K562 (cell line): ENCODE data around the gene SNU13. TPM values are rescaled to one million over a fixed set of nuclear protein-coding genes. Genes with fewer than 3 reads are reported as not detected.

ENCODE experiments used
- ATAC-seq: fragments of 200-7000 bp; cut with Tn5 transposase; 3 replicates; pipeline ENCODE4 v1.9.1; 2020; ENCODE audit warnings: moderate library complexity
- BruUV-seq: library from RNA; stranded (reverse); fragments of 400-500 nt; replicated peaks from 2 replicates; lab custom pipeline; 2021; lab: Mats Ljungman, UMichigan
- CTCF ChIA-PET: fragments of 300-600 bp; formaldehyde crosslinking; extraction: SDS; loops from one replicate; lab custom pipeline; 2021; ENCODE audit warnings: low intra/inter-chr PET ratio; lab: Yijun Ruan, JAX
- POLR2A ChIA-PET: fragments of 300-600, 350-650 bp; sonication (Branson Sonifier 250); formaldehyde crosslinking; extraction: SDS; loops from one replicate; lab custom pipeline; 2021; ENCODE audit warnings: antibody characterized with exemption, inconsistent platforms; lab: Yijun Ruan, JAX
- DNase-seq, 4 experiments: peaks; one replicate each; pipeline versions ENCODE4 v3.0.0 to v3.0.0-alpha.2; 2011 to 2018; ENCODE audit warnings: low spot score in 3 of 4, mixed read lengths in 3 of 4; ENCODE audit errors: extremely low read depth in 1 of 4
- FAIRE-seq: peaks from 2 replicates; lab custom pipeline; 2011; peaks lifted over from hg19 to GRCh38; lab: Jason Lieb, UNC
- H2AFZ ChIP-seq: 2 replicates; pipeline ENCODE4 v1.6.0; 2011; ENCODE audit warnings: low read depth, low read length, control low read depth, inconsistent platforms
- H3K27ac ChIP-seq: fragments of 200-600 bp; 3 replicates; pipeline ENCODE4 v1.8.0; 2011; ENCODE audit warnings: low read depth, mild to moderate bottlenecking, control low read depth, inconsistent platforms, low read length, moderate library complexity, mixed read lengths; ENCODE audit errors: extremely low read depth
- H3K27me3 ChIP-seq, 2 experiments: fragments of 300-600 bp in 1 of 2; 2 replicates in 1 of 2; 3 replicates in 1 of 2; pipeline versions ENCODE4 v1.6.0 to v1.8.0; 2011; ENCODE audit warnings: inconsistent platforms in 2 of 2, low read length in 2 of 2, mild to moderate bottlenecking in 1 of 2, mixed read lengths in 1 of 2, moderate library complexity in 1 of 2; ENCODE audit not compliant: control insufficient read depth in 2 of 2, insufficient read depth in 2 of 2
- H3K36me3 ChIP-seq: fragments of 300-600 bp; 3 replicates; pipeline ENCODE4 v1.8.0; 2011; ENCODE audit warnings: mild to moderate bottlenecking, low read length, inconsistent platforms; ENCODE audit not compliant: control insufficient read depth, insufficient read depth
- H3K4me1 ChIP-seq, 2 experiments: fragments of 200-600 bp in 1 of 2; replicated peaks in 1 of 2; 2 replicates in 1 of 2; 3 replicates in 1 of 2; pipeline versions ENCODE4 v1.5.1 to v1.8.0; 2011; ENCODE audit warnings: inconsistent platforms in 2 of 2, low read length in 2 of 2, mild to moderate bottlenecking in 1 of 2, mixed read lengths in 1 of 2, moderate library complexity in 1 of 2; ENCODE audit not compliant: control insufficient read depth in 2 of 2, insufficient read depth in 2 of 2
- H3K4me2 ChIP-seq: 2 replicates; pipeline ENCODE4 v1.6.1; 2011; ENCODE audit warnings: low read length, control low read depth, inconsistent platforms, mixed read lengths; ENCODE audit not compliant: insufficient read depth
- H3K4me3 ChIP-seq: fragments of 200-600 bp; sonication (generic), shearing (Covaris generic); 2 replicates; pipeline ENCODE4 v1.5.1; 2016; ENCODE audit warnings: control low read depth, inconsistent platforms
- H3K79me2 ChIP-seq: fragments of 200-600 bp; 3 replicates; pipeline ENCODE4 v1.8.0; 2011; ENCODE audit warnings: low read length, inconsistent platforms; ENCODE audit not compliant: control insufficient read depth, insufficient read depth
- H3K9ac ChIP-seq, 2 experiments: 2 replicates each; pipeline versions ENCODE4 v1.6.0 to v1.6.1; 2011; ENCODE audit warnings: low read depth in 2 of 2, low read length in 2 of 2, control low read depth in 1 of 2, inconsistent platforms in 1 of 2, mild to moderate bottlenecking in 1 of 2, mixed read lengths in 1 of 2; ENCODE audit not compliant: insufficient read depth in 1 of 2
- H3K9me1 ChIP-seq: one replicate; pipeline ENCODE4 v1.6.0; 2011; ENCODE audit warnings: inconsistent platforms, mild to moderate bottlenecking, low read length, moderate library complexity; ENCODE audit not compliant: control insufficient read depth, insufficient read depth
- H3K9me3 ChIP-seq: replicated peaks from 2 replicates; pipeline ENCODE4 v1.5.1; 2011; ENCODE audit warnings: low read depth, low read length, inconsistent platforms; ENCODE audit not compliant: control insufficient read depth, insufficient read depth
- H4K20me1 ChIP-seq: replicated peaks from 2 replicates; pipeline ENCODE4 v1.6.1; 2011; ENCODE audit warnings: low read length, inconsistent platforms, mixed read lengths; ENCODE audit not compliant: control insufficient read depth, insufficient read depth
- ETS1 ChIP-seq: conservative IDR thresholded peaks from 2 replicates; pipeline ENCODE4 v1.6.1; 2011; ENCODE audit warnings: low read depth, mild to moderate bottlenecking, low read length; ENCODE audit not compliant: control insufficient read depth
- FOXA3 ChIP-seq, 2 experiments: fragments of 450-650 bp in 1 of 2; sonication (generic) in 1 of 2; formaldehyde crosslinking; IDR thresholded peaks in 1 of 2; conservative IDR thresholded peaks in 1 of 2; 2 replicates each; pipeline versions ENCODE4 v1.4.0 to v1.8.0; 2020 to 2022; ENCODE audit warnings: mild to moderate bottlenecking in 2 of 2, missing genetic modification reagents in 1 of 2
- NR2C1 ChIP-seq, 2 experiments: fragments of 450-650 bp; IDR thresholded peaks; 2 replicates each; pipeline ENCODE4 v1.6.1; 2017; ENCODE audit warnings: mild to moderate bottlenecking in 2 of 2, antibody characterized with exemption in 1 of 2, inconsistent platforms in 1 of 2, missing compliant biosample characterization in 1 of 2, missing genetic modification characterization in 1 of 2
- POLR2A ChIP-seq: fragments of 450-650 bp; conservative IDR thresholded peaks from 2 replicates; pipeline ENCODE4 v1.6.1; 2016
- PTTG1 ChIP-seq: fragments of 450-650 bp; IDR thresholded peaks from 2 replicates; pipeline ENCODE4 v1.6.1; 2016; ENCODE audit warnings: low read depth, mild to moderate bottlenecking, missing genetic modification characterization, missing compliant biosample characterization
- ZNF740 ChIP-seq, 3 experiments: fragments of 200-800 bp in 1 of 3; sonication (Bioruptor generic) in 1 of 3; sonication (generic) in 1 of 3; formaldehyde crosslinking in 1 of 3; IDR thresholded peaks; 2 replicates each; pipeline versions ENCODE4 v1.6.1 to v1.8.0; 2016 to 2022; ENCODE audit warnings: mild to moderate bottlenecking in 2 of 3, missing compliant biosample characterization in 2 of 3, missing genetic modification characterization in 2 of 3, missing genetic modification reagents in 1 of 3
- WGBS: fragments of 100-300 bp; shearing (Covaris generic); methylation state at CpG from one replicate; pipeline ENCODE4 v1.1.6; 2016; ENCODE audit warnings: low coverage, mixed read lengths; ENCODE audit not compliant: insufficient coverage; ENCODE audit errors: missing lambda C conversion rate; 5-methylcytosine and 5-hydroxymethylcytosine counted together
- in situ Hi-C: fragments of 300-500 bp; cut with MboI; formaldehyde crosslinking; loops from 4 replicates; pipeline ENCODE4 v1.15.0; 2018; ENCODE audit warnings: inconsistent platforms, mixed read lengths
- intact Hi-C: fragments of 100-400 bp; cut with micrococcal nuclease; formaldehyde crosslinking; loops from 2 replicates; pipeline ENCODE4 v1.14.2; 2022
- polyA plus RNA-seq, 8 experiments: library from polyadenylated mRNA; depleted of rRNA in 4 of 8; stranded (reverse) in 5 of 8; unstranded in 3 of 8; fragments of >200 nt; fragmentation: Nextera tagmentation in 2 of 8; fragmentation: Illumina TruSeq in 1 of 8; extraction: Ambion mirVana in 2 of 8; extraction: Trizol in 1 of 8; gene quantifications; 2 replicates each; pipeline versions ENCODE4 v1.2.1 to v1.2.3, GENCODE V29; 2011 to 2014; ENCODE audit warnings: inconsistent platforms in 1 of 8, missing spikeins in 1 of 8
- total RNA-seq, 7 experiments: library from RNA; depleted of rRNA in 6 of 7; stranded (reverse); fragments of >200 nt in 6 of 7; fragmentation: Illumina TruSeq in 2 of 7; extraction: Trizol in 2 of 7; gene quantifications; 2 replicates each; pipeline versions ENCODE4 v1.2.1 to v1.2.3, GENCODE V29; 2011 to 2021; ENCODE audit warnings: low replicate concordance in 1 of 7

SNU13 gene
- total and polyA plus RNA-seq, 9 of the 15 experiments (the other 6 are each of a cell fraction or from before 2014, with no cell fraction given): 185 to 981 (median 283) TPM

GRCh38 chr22:41664951-41665350, 23.7 kb downstream of the SNU13 start:
- Histone ChIP-seq H4K20me1 (no peaks in the 10 kb centered on the region), H3K79me2 (0 out of 3 replicates have a peak, but pooled peaks cover 3% of the 10 kb centered on the region), H3K36me3 (peaks cover 58% of the 10 kb centered on the region), H2AFZ (no peak overlapping the region), H3K27ac (no peak overlapping the region), H3K4me3 (no peak overlapping the region), H3K4me1 (peaks cover 6 to 14% of the 10 kb centered on the region in 2 experiments; a peak in 3 of 5 replicates), H3K9me1 (no peaks in the 10 kb centered on the region), H3K9me3 (no peaks in the 10 kb centered on the region), H3K27me3 (no peaks in the 10 kb centered on the region), H3K9ac (no peak overlapping the region), H3K4me2 (no peak overlapping the region)
- ChIA-PET CTCF (no interaction called here), POLR2A (interaction anchor here (0.7 kb wide), 1 partner anchor 287 kb away, joined by 3 read pairs; no protein-coding TSS in a partner anchor)
- no peak for DNase-seq
- in situ Hi-C loops (no loop called here), intact Hi-C loops (no loop called here)
- BruUV-seq: no TSS peak
- WGBS: 83% methylated on average over 3 of the region's 3 CpGs
- TF ChIP-seq ZNF740 (CRISPR knock-in tag; IDR thresholded peaks at IDR 0.05): no peak
- TF ChIP-seq ZNF740 (tag; IDR thresholded peaks at IDR 0.05): no peak
- 0 out of 2 replicates have a peak, but pooled peaks have one; percentile 24 for TF ChIP-seq NR2C1 (IDR thresholded peaks at IDR 0.05)
- TF ChIP-seq NR2C1 (tag; IDR thresholded peaks at IDR 0.05): no peak
- no peak for TF ChIP-seq FOXA3 (CRISPR knock-in tag; conservative IDR thresholded peaks at IDR 0.05 in 1 of 2, IDR thresholded peaks at IDR 0.05 in 1 of 2)
- no peak for TF ChIP-seq POLR2A
- no peak for TF ChIP-seq PTTG1 (tag)
- no peak for TF ChIP-seq ETS1
- no peak for FAIRE-seq
- no peak for ATAC-seq
